HCT116 (cell line): ENCODE measurements around the gene COL26A1. TPM values are rescaled to one million over a fixed set of nuclear protein-coding genes. Genes with fewer than 3 reads are reported as not detected.

Source experiments
- ATAC-seq: fragments of 200-7000 bp; cut with Tn5 transposase; 2 replicates; pipeline ENCODE4 v1.9.1; 2020; ENCODE audit warnings: mild to moderate bottlenecking, moderate library complexity
- BruUV-seq: library from RNA; stranded (reverse); fragments of 400-500 nt; replicated peaks from 2 replicates; lab custom pipeline; 2021; lab: Mats Ljungman, UMichigan
- CTCF ChIA-PET: fragments of 300-600 bp; sonication (Branson Sonifier 250); formaldehyde crosslinking; loops from one replicate; lab custom pipeline; 2021; ENCODE audit warnings: antibody characterized with exemption; lab: Charles Lee
- POLR2A ChIA-PET: fragments of 300-600, 350-600 bp; sonication (Branson Sonifier 250); formaldehyde crosslinking; loops from one replicate; lab custom pipeline; 2021; ENCODE audit warnings: antibody characterized with exemption; lab: Charles Lee
- RAD21 ChIA-PET, 2 experiments: fragments of 300-600 bp; sonication (Branson Sonifier 250); formaldehyde crosslinking; loops; one replicate each; lab custom pipeline; 2023; ENCODE audit warnings: low total read pairs in 2 of 2; ENCODE audit not compliant: uncharacterized antibody in 2 of 2, unreplicated experiment in 2 of 2, low non-redundant PET in 1 of 2; lab: Charles Lee
- DNase-seq: peaks from one replicate; pipeline ENCODE4 v3.0.0-alpha.2; 2010; ENCODE audit warnings: low read depth, low spot score
- H2AFZ ChIP-seq: fragments of 200-600 bp; shearing (Covaris generic), sonication (generic); 2 replicates; pipeline ENCODE4 v1.6.1; 2017; ENCODE audit warnings: low read depth, mixed run types, mixed read lengths, antibody characterized with exemption, low read length; ENCODE audit not compliant: poor library complexity, severe bottlenecking
- H3K27ac ChIP-seq: 2 replicates; pipeline ENCODE4 v1.5.1; 2012; ENCODE audit warnings: low read depth, low read length
- H3K27me3 ChIP-seq: fragments of 200-600 bp; sonication (generic); 2 replicates; pipeline ENCODE4 v1.6.1; 2016; ENCODE audit warnings: mixed run types, low read length, mixed read lengths; ENCODE audit not compliant: insufficient read depth
- H3K36me3 ChIP-seq, 2 experiments: fragments of 200-500 bp in 1 of 2; fragments of 200-600 bp in 1 of 2; sonication (Bioruptor generic) in 1 of 2; sonication (generic) in 1 of 2; 2 replicates each; pipeline versions ENCODE4 v1.5.1 to v1.6.1; 2014 to 2016; ENCODE audit warnings: low read length in 2 of 2, inconsistent platforms in 1 of 2, mixed read lengths in 1 of 2, mixed run types in 1 of 2; ENCODE audit not compliant: insufficient read depth in 2 of 2, control insufficient read depth in 1 of 2
- H3K4me1 ChIP-seq, 2 experiments: fragments of 200-600 bp in 1 of 2; sonication (generic) in 1 of 2; 2 replicates each; pipeline versions ENCODE4 v1.5.1 to v1.6.1; 2012 to 2017; ENCODE audit warnings: low read length in 2 of 2, inconsistent platforms in 1 of 2, mild to moderate bottlenecking in 1 of 2, mixed read lengths in 1 of 2, mixed run types in 1 of 2, moderate library complexity in 1 of 2; ENCODE audit not compliant: insufficient read depth in 2 of 2, control insufficient read depth in 1 of 2
- H3K4me2 ChIP-seq: fragments of 200-600 bp; sonication (generic); 2 replicates; pipeline ENCODE4 v1.6.1; 2017; ENCODE audit warnings: mixed run types, low read length, mixed read lengths
- H3K4me3 ChIP-seq, 2 experiments: fragments of 200-600 bp in 1 of 2; sonication (generic) in 1 of 2; replicated peaks in 1 of 2; 2 replicates each; pipeline ENCODE4 v1.5.1; 2011 to 2016; ENCODE audit warnings: low read length in 2 of 2, control low read depth in 1 of 2, low read depth in 1 of 2, mild to moderate bottlenecking in 1 of 2, mixed read lengths in 1 of 2, mixed run types in 1 of 2
- H3K79me2 ChIP-seq: fragments of 200-600 bp; sonication (generic); 2 replicates; pipeline ENCODE4 v1.6.1; 2017; ENCODE audit warnings: mild to moderate bottlenecking, mixed run types, low read length, moderate library complexity, mixed read lengths; ENCODE audit not compliant: insufficient read depth
- H3K9ac ChIP-seq: fragments of 200-600 bp; sonication (generic); 2 replicates; pipeline ENCODE4 v1.6.1; 2016; ENCODE audit warnings: low read length, mixed read lengths
- H3K9me2 ChIP-seq: fragments of 200-600 bp; sonication (generic), shearing (Covaris generic); 2 replicates; pipeline ENCODE4 v1.6.1; 2017; ENCODE audit warnings: mixed run types, mild to moderate bottlenecking, moderate library complexity; ENCODE audit not compliant: insufficient read depth
- H3K9me3 ChIP-seq, 2 experiments: fragments of 200-500 bp in 1 of 2; fragments of 200-600 bp in 1 of 2; sonication (Bioruptor generic) in 1 of 2; sonication (generic) in 1 of 2; 2 replicates each; pipeline ENCODE4 v1.6.1; 2014 to 2017; ENCODE audit warnings: low read length in 2 of 2, mixed read lengths in 2 of 2, inconsistent platforms in 1 of 2, low read depth in 1 of 2, mild to moderate bottlenecking in 1 of 2, mixed run types in 1 of 2, moderate library complexity in 1 of 2; ENCODE audit not compliant: control insufficient read depth in 1 of 2, insufficient read depth in 1 of 2
- H4K20me1 ChIP-seq: fragments of 200-600 bp; sonication (generic), shearing (Covaris generic); 2 replicates; pipeline ENCODE4 v1.6.1; 2017; ENCODE audit warnings: mixed run types, mild to moderate bottlenecking, moderate library complexity; ENCODE audit not compliant: insufficient read depth
- CBX3 ChIP-seq: IDR thresholded peaks from 2 replicates; pipeline ENCODE4 v1.6.1; 2012; ENCODE audit warnings: low read depth
- EGR1 ChIP-seq: IDR thresholded peaks from 2 replicates; pipeline ENCODE4 v1.6.1; 2012; ENCODE audit warnings: low read depth
- EZH2 ChIP-seq: fragments of 200-600 bp; sonication (generic); IDR thresholded peaks from 2 replicates; pipeline ENCODE4 v1.6.1; 2017; ENCODE audit warnings: antibody characterized with exemption, mixed run types
- SP1 ChIP-seq: IDR thresholded peaks from 2 replicates; pipeline ENCODE4 v1.6.1; 2012; ENCODE audit warnings: low read depth
- intact Hi-C: fragments of 100-400 bp; cut with micrococcal nuclease; formaldehyde crosslinking; loops from 2 replicates; pipeline ENCODE4 v1.10.0; 2022
- total RNA-seq: library from RNA; stranded (reverse); gene quantifications from one replicate; pipeline ENCODE4 v1.2.1, GENCODE V29; 2021; ENCODE audit not compliant: unreplicated experiment

Gene COL26A1
- total RNA-seq, 1 experiment from 2014 or later = 0.27 TPM

DNA sequence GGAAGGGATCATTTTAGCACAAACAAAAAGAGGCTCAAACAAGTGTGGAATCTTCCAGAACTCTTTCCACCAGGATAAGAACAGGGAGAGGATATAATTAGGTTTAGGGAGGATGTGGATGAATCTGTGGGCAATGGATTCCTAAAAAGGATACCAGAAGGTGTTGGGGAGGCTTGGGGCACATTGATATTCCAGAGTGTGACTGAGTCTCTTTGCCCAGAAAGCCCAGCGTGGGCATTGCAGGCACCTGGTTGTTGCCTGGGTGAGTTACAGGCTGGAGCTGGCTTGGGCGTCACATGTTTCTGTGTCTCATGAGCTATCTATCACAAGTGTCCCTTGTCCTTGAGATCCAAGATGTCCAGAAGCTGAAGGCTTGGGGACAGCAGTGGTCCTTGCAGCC lies 3.3 kb downstream of the COL26A1 start:
- peaks cover 0 to 11% of the 10 kb centered on the region in 2 experiments; a peak in 1 of 4 replicates for H3K4me1 ChIP-seq

DNA sequence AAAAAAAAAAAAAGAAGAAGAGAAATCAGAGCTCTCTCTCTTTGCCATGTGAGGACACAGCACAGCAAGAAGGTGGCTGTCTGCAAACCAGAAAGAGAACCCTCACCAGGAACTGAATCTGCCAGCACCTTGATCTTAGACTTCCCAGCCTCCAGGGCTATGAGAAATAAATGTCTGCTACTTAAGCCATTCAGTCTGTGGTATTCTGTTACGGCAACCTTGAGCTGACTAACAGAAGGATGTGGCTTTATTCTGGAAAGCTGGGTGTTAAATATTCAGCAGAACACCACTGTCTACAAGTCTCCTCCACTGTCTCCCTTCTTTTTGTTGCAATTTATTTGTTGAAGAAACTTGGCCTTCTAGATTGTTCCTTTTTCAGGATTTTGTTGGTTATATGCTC lies 5.0 kb downstream of the COL26A1 start:
- Histone ChIP-seq H4K20me1 (no peaks in the 10 kb centered on the region), H3K4me1 (peaks cover 0 to 12% of the 10 kb centered on the region in 2 experiments; a peak in 1 of 4 replicates), H3K27ac (no peak overlapping the region), H3K4me2 (no peak overlapping the region), H3K9ac (no peak overlapping the region), H3K36me3 (no peaks in the 10 kb centered on the region), H3K27me3 (no peaks in the 10 kb centered on the region), H3K79me2 (no peaks in the 10 kb centered on the region), H2AFZ (no peak overlapping the region), H3K9me2 (no peaks in the 10 kb centered on the region), H3K9me3 (peaks cover 0 to 3% of the 10 kb centered on the region in 2 experiments; a peak in 1 of 4 replicates), H3K4me3 (no peak overlapping the region)
- intact Hi-C loops = no loop called here
- BruUV-seq = no TSS peak
- DNase-seq (no peak), ATAC-seq (no peak)
- ChIA-PET RAD21 (no interaction called here), POLR2A (no interaction called here), CTCF (no interaction called here)
- no peak for TF ChIP-seq SP1
- no peak for TF ChIP-seq CBX3

More for the DNA sequence above, 3.3 kb downstream of the COL26A1 start:
- Histone ChIP-seq H3K9ac (no peak overlapping the region), H3K27me3 (no peaks in the 10 kb centered on the region), H3K9me3 (peaks cover 0 to 3% of the 10 kb centered on the region in 2 experiments; a peak in 1 of 4 replicates), H3K36me3 (no peaks in the 10 kb centered on the region)
- BruUV-seq = no TSS peak
- TF ChIP-seq EZH2 (no peak), EGR1 (no peak)
- TF ChIP-seq, all 23 proteins: peak for 0
- DNase-seq = no peak
- Histone ChIP-seq H3K9me2 (no peaks in the 10 kb centered on the region), H3K4me2 (no peak overlapping the region), H4K20me1 (no peaks in the 10 kb centered on the region), H3K27ac (no peak overlapping the region), H3K4me3 (no peak overlapping the region), H3K79me2 (no peaks in the 10 kb centered on the region), H2AFZ (no peak overlapping the region)
- CTCF ChIA-PET = no interaction called here
- intact Hi-C loops = loop anchor here (2.0 kb wide), 3 partner anchors 45 to 141 kb away; no protein-coding TSS in a partner anchor
- POLR2A ChIA-PET = no interaction called here
- RAD21 ChIA-PET = no interaction called here
- no peak for ATAC-seq
